GM12878 (cell line): ENCODE data around the gene BIK. TPM values are rescaled to one million over a fixed set of nuclear protein-coding genes. Genes with fewer than 3 reads are reported as not detected.

ENCODE experiments used
- BMI1 ChIP-seq: fragments of 450-650 bp; IDR thresholded peaks from 2 replicates; pipeline ENCODE4 v1.6.1; 2016; ENCODE audit warnings: mild to moderate bottlenecking, moderate library complexity, borderline replicate concordance
- CBX3 ChIP-seq: fragments of 200-600 bp; sonication (generic); IDR thresholded peaks from 2 replicates; pipeline ENCODE4 v1.6.1; 2016; ENCODE audit warnings: low read depth, borderline replicate concordance
- CHD1 ChIP-seq: IDR thresholded peaks from 2 replicates; pipeline ENCODE4 v1.6.1; 2012; ENCODE audit warnings: low read depth, low read length, improper control_type of control experiment
- CHD2 ChIP-seq: IDR thresholded peaks from 2 replicates; pipeline ENCODE4 v1.6.1; 2011; ENCODE audit warnings: low read depth, low read length, improper control_type of control experiment, borderline replicate concordance
- FOXK2 ChIP-seq: fragments of 450-650 bp; IDR thresholded peaks from 2 replicates; pipeline ENCODE4 v1.6.1; 2017; ENCODE audit warnings: mild to moderate bottlenecking, moderate library complexity
- GATAD2B ChIP-seq: fragments of 450-650 bp; conservative IDR thresholded peaks from 2 replicates; pipeline ENCODE4 v1.6.1; 2017; ENCODE audit warnings: low read depth, mild to moderate bottlenecking, moderate library complexity
- HDAC6 ChIP-seq: fragments of 200-600 bp; sonication (generic); IDR thresholded peaks from one replicate; pipeline ENCODE4 v1.8.0; 2017; ENCODE audit warnings: antibody characterized with exemption; ENCODE audit not compliant: unreplicated experiment
- JUND ChIP-seq: IDR thresholded peaks from 2 replicates; pipeline ENCODE4 v1.6.1; 2012; ENCODE audit warnings: low read depth, mild to moderate bottlenecking, low read length, improper control_type of control experiment, moderate library complexity
- KLF5 ChIP-seq: fragments of 450-650 bp; IDR thresholded peaks from 2 replicates; pipeline ENCODE4 v1.6.1; 2014; ENCODE audit warnings: mild to moderate bottlenecking; ENCODE audit not compliant: partially characterized antibody
- NFIC ChIP-seq: IDR thresholded peaks from 2 replicates; pipeline ENCODE4 v1.6.1; 2012; ENCODE audit warnings: low read depth, mild to moderate bottlenecking, inconsistent platforms, low read length, moderate library complexity
- SMC3 ChIP-seq: IDR thresholded peaks from 2 replicates; pipeline ENCODE4 v1.6.1; 2011; ENCODE audit warnings: low read length, improper control_type of control experiment, borderline replicate concordance
- ZBED1 ChIP-seq: IDR thresholded peaks from 2 replicates; pipeline ENCODE4 v1.6.1; 2016; ENCODE audit warnings: borderline replicate concordance
- ZBTB33 ChIP-seq: fragments of 450-650 bp; IDR thresholded peaks from 2 replicates; pipeline ENCODE4 v1.6.1; 2017; ENCODE audit warnings: mild to moderate bottlenecking
- ZNF687 ChIP-seq: fragments of 450-650 bp; IDR thresholded peaks from 2 replicates; pipeline ENCODE4 v1.6.1; 2017; ENCODE audit warnings: mild to moderate bottlenecking, moderate library complexity
- polyA plus RNA-seq, 11 experiments: library from polyadenylated mRNA; depleted of rRNA in 4 of 11; unstranded in 6 of 11; stranded (reverse) in 5 of 11; fragments of >200 nt; fragmentation: Nextera tagmentation in 4 of 11; fragmentation: Illumina TruSeq in 1 of 11; extraction: Ambion mirVana in 4 of 11; extraction: Trizol in 1 of 11; gene quantifications; 1 replicate in 1 of 11; 2 replicates in 10 of 11; pipeline versions ENCODE4 v1.2.1 to v1.2.3, GENCODE V29; 2011 to 2016; ENCODE audit warnings: inconsistent platforms in 2 of 11, missing spikeins in 2 of 11, low read depth in 1 of 11
- total RNA-seq, 4 experiments: library from RNA; depleted of rRNA in 3 of 4; stranded (reverse); fragments of >200 nt in 3 of 4; fragmentation: Illumina TruSeq in 1 of 4; extraction: Trizol in 1 of 4; gene quantifications; 2 replicates each; pipeline versions ENCODE4 v1.2.1 to v1.2.3, GENCODE V29; 2013 to 2021
- TF ChIP-seq, protein P1 (sequence below): fragments of 450-650 bp; IDR thresholded peaks from 2 replicates; pipeline ENCODE4 v1.6.1; 2016; ENCODE audit warnings: mild to moderate bottlenecking, moderate library complexity, borderline replicate concordance
- TF ChIP-seq, protein P2 (sequence below): fragments of 150-350 bp; IDR thresholded peaks from 2 replicates; pipeline ENCODE4 v1.6.1; 2014; ENCODE audit warnings: mild to moderate bottlenecking, low read depth, low read length

The BIK gene
- total and polyA plus RNA-seq, 10 of the 15 experiments (the other 5 are each of a cell fraction or from before 2014, with no cell fraction given), result 0.33 to 9.8 (median 3.9) TPM

DNA sequence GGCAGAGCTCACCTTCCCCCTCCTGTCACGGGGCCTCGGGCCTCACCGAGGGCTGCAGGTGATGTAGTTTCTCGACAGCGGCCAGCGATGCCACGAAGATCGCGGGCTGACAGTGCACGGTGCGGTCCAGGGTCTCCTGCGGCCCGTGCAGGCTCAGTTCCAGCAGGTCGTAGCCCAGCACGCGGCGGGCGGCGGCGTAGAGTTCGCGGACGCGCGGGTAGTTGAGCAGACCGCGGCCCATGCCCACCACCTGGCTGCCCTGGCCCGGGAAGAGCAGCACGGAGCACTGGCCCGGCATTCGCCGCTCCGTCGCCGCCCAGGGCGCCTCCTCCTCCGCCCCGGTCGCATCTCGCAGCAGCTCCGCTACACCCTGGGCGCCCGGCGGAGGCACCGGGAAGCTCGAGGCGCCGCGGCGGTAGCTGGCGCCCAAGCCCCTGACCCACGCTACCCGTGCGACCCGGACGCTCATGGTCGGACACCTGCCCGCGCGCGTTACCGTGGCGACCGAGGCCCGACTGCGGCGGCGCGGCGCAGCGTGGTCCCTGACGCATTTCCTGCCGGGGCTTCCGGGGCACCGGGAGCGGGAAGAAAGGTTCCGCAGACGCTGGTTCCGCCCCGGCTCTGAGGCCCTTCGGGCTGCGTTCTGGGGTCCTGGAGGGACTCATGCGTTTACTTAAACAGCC, 32.5 kb downstream of the BIK start, which contains the start of gene MCAT (continued):
- TF ChIP-seq, protein P1, sequence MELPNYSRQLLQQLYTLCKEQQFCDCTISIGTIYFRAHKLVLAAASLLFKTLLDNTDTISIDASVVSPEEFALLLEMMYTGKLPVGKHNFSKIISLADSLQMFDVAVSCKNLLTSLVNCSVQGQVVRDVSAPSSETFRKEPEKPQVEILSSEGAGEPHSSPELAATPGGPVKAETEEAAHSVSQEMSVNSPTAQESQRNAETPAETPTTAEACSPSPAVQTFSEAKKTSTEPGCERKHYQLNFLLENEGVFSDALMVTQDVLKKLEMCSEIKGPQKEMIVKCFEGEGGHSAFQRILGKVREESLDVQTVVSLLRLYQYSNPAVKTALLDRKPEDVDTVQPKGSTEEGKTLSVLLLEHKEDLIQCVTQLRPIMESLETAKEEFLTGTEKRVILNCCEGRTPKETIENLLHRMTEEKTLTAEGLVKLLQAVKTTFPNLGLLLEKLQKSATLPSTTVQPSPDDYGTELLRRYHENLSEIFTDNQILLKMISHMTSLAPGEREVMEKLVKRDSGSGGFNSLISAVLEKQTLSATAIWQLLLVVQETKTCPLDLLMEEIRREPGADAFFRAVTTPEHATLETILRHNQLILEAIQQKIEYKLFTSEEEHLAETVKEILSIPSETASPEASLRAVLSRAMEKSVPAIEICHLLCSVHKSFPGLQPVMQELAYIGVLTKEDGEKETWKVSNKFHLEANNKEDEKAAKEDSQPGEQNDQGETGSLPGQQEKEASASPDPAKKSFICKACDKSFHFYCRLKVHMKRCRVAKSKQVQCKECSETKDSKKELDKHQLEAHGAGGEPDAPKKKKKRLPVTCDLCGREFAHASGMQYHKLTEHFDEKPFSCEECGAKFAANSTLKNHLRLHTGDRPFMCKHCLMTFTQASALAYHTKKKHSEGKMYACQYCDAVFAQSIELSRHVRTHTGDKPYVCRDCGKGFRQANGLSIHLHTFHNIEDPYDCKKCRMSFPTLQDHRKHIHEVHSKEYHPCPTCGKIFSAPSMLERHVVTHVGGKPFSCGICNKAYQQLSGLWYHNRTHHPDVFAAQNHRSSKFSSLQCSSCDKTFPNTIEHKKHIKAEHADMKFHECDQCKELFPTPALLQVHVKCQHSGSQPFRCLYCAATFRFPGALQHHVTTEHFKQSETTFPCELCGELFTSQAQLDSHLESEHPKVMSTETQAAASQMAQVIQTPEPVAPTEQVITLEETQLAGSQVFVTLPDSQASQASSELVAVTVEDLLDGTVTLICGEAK, result peak; percentile 97
- TF ChIP-seq NFIC (no peak), CHD1 (no peak), ZBED1 (no peak), ZBTB33 (no peak), KLF5 (peak; percentile 57), CHD2 (no peak; the same call in 1 of the 2 replicates), CBX3 (no peak), GATAD2B (0 out of 2 replicates have a peak, but pooled peaks have one; percentile 63), ZNF687 (peak; percentile 55; the same call in 1 of the 2 replicates), FOXK2 (no peak), BMI1 (peak; percentile 89), HDAC6 (no peak), JUND (no peak), SMC3 (no peak)
- TF ChIP-seq, protein P2, sequence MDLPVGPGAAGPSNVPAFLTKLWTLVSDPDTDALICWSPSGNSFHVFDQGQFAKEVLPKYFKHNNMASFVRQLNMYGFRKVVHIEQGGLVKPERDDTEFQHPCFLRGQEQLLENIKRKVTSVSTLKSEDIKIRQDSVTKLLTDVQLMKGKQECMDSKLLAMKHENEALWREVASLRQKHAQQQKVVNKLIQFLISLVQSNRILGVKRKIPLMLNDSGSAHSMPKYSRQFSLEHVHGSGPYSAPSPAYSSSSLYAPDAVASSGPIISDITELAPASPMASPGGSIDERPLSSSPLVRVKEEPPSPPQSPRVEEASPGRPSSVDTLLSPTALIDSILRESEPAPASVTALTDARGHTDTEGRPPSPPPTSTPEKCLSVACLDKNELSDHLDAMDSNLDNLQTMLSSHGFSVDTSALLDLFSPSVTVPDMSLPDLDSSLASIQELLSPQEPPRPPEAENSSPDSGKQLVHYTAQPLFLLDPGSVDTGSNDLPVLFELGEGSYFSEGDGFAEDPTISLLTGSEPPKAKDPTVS, result 0 out of 2 replicates have a peak, but pooled peaks have one; percentile 44
